Endothelial cell of umbilical vein (primary cell): ENCODE measurements around the gene BIRC3.

ENCODE experiments used
- EZH2 ChIP-seq: IDR thresholded peaks from 2 replicates; pipeline ENCODE4 v1.6.1; 2012; ENCODE audit warnings: borderline replicate concordance, low read depth, mild to moderate bottlenecking, moderate library complexity, low read length, inconsistent platforms; ENCODE audit not compliant: severe bottlenecking
- JUN ChIP-seq: IDR thresholded peaks from 2 replicates; pipeline ENCODE4 v1.6.1; 2011; ENCODE audit warnings: borderline replicate concordance, low read depth; ENCODE audit not compliant: insufficient read length, insufficient read depth
- MAX ChIP-seq: IDR thresholded peaks from 2 replicates; pipeline ENCODE4 v1.6.1; 2011; ENCODE audit not compliant: insufficient read depth, insufficient read length
- POLR2A ChIP-seq: IDR thresholded peaks from 2 replicates; pipeline ENCODE4 v1.6.1; 2012; ENCODE audit warnings: low read depth, mild to moderate bottlenecking, control low read depth, low read length
- POLR2AphosphoS5 ChIP-seq: IDR thresholded peaks from 2 replicates; pipeline ENCODE4 v1.6.1; 2012; ENCODE audit warnings: low read depth, mild to moderate bottlenecking, control low read depth, low read length, moderate library complexity; ENCODE audit not compliant: insufficient read depth
- TF ChIP-seq, protein P1 (sequence below), 2 donors: IDR thresholded peaks; 1 replicate in 1 of 2; 2 replicates in 1 of 2; pipeline ENCODE4 v1.5.1; 2011; ENCODE audit warnings: low read length in 2 of 2, mild to moderate bottlenecking in 2 of 2, moderate library complexity in 2 of 2, control low read depth in 1 of 2, inconsistent platforms in 1 of 2, low read depth in 1 of 2; ENCODE audit not compliant: insufficient read depth in 1 of 2; ENCODE audit errors: extremely low read depth in 1 of 2

DNA sequence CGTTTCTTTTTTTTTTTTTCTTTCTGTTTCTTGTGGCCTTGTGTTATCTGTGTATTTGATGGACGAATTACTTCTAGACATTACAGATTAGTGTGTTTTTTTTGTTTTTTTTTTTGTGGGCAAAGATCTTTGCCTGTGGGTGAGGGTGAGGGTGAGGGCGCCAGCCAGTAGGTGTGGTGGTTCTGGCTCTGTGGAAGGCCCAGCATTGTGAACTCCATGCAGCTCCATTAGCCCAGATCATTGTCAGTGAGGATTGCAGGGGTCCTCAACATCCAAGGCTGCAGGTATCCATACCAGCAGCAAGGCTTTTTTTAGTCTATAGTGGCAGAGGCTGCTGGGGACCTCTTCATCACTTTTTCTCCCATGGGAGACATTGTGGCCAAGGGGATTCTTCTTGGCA is 43.4 kb downstream of the BIRC3 start:
- TF ChIP-seq POLR2A, result no peak
- no peak for TF ChIP-seq MAX
- TF ChIP-seq, protein P1, sequence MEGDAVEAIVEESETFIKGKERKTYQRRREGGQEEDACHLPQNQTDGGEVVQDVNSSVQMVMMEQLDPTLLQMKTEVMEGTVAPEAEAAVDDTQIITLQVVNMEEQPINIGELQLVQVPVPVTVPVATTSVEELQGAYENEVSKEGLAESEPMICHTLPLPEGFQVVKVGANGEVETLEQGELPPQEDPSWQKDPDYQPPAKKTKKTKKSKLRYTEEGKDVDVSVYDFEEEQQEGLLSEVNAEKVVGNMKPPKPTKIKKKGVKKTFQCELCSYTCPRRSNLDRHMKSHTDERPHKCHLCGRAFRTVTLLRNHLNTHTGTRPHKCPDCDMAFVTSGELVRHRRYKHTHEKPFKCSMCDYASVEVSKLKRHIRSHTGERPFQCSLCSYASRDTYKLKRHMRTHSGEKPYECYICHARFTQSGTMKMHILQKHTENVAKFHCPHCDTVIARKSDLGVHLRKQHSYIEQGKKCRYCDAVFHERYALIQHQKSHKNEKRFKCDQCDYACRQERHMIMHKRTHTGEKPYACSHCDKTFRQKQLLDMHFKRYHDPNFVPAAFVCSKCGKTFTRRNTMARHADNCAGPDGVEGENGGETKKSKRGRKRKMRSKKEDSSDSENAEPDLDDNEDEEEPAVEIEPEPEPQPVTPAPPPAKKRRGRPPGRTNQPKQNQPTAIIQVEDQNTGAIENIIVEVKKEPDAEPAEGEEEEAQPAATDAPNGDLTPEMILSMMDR (IDR thresholded peaks at IDR 0.05; ENCODE audit: extremely low read depth in 1 of 2, insufficient read depth in 1 of 2, low read depth in 1 of 2, low read length in 2 of 2), result no peak
- no peak for TF ChIP-seq POLR2AphosphoS5
- TF ChIP-seq JUN, result no peak
- no peak for TF ChIP-seq EZH2
